ENCODE results near the gene ADH7.

Gene ADH7

GRCh38 chr4:99471896-99472295, 36.8 kb upstream of the ADH7 start:
- Histone ChIP-seq H3K4me1 (ENCODE audit: insufficient read depth, low read length, severe bottlenecking) (no peaks in the 10 kb centered on the region), H3K27me3 (ENCODE audit: insufficient read depth, low read length) (no peaks in the 10 kb centered on the region), H2AFZ (ENCODE audit: low read length) (no peak overlapping the region), H3K4me2 (ENCODE audit: low read length) (no peak overlapping the region), H3K9me2 (ENCODE audit: low read depth, low read length) (no peaks in the 10 kb centered on the region), H3K27ac (ENCODE audit: low read depth, low read length, poor library complexity, severe bottlenecking) (no peak overlapping the region), H3F3A (ENCODE audit: insufficient read depth, low read length) (no peaks in the 10 kb centered on the region), H3K4me3 (ENCODE audit: low read depth, low read length, poor library complexity, severe bottlenecking) (no peak overlapping the region), H3K9me3 (ENCODE audit: low read length) (no peaks in the 10 kb centered on the region), H3K36me3 (ENCODE audit: insufficient read depth, low read length) (no peaks in the 10 kb centered on the region), H3K79me2 (ENCODE audit: insufficient read depth, low read length) (no peaks in the 10 kb centered on the region), H4K20me1 (ENCODE audit: insufficient read depth, low read length) (no peaks in the 10 kb centered on the region), H3K9ac (ENCODE audit: low read length) (no peak overlapping the region)
- no peak for TF ChIP-seq CTCF (IDR thresholded peaks at IDR 0.05; ENCODE audit: low read length)
- no peak for TF ChIP-seq EZH2 (IDR thresholded peaks at IDR 0.05; ENCODE audit: borderline replicate concordance, low read length)

GRCh38 chr4:99471349-99471748, 36.2 kb upstream of the ADH7 start:
- H3K9ac ChIP-seq (ENCODE audit: low read length) = no peak overlapping the region
- TF ChIP-seq EZH2 (IDR thresholded peaks at IDR 0.05; ENCODE audit: borderline replicate concordance, low read length) = no peak
- TF ChIP-seq CTCF (IDR thresholded peaks at IDR 0.05; ENCODE audit: low read length) = no peak

DNA sequence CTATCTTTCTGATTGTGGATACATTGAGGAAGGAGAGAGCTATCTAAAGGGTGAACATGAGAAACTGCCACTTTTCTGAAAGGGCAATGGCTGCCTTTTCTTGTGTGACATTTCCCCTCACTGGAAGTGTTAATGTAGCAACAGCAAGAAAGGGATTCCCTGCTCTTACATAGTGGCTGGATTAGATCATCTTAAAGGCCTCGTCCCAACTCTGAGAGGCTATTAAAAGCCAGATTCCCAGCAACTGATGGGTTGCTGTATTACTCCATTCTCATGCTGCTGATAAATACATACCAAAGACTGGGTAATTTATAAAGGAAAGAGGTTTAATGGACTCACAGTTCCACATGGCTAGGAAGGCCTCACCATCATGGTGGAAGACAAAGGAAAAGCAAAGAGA, 33.7 kb upstream of the ADH7 start:
- Histone ChIP-seq H3K9ac (ENCODE audit: low read length) (no peak overlapping the region), H4K20me1 (ENCODE audit: insufficient read depth, low read length) (no peaks in the 10 kb centered on the region), H3K4me1 (ENCODE audit: insufficient read depth, low read length, severe bottlenecking) (no peaks in the 10 kb centered on the region), H2AFZ (ENCODE audit: low read length) (no peak overlapping the region), H3K9me3 (ENCODE audit: low read length) (no peaks in the 10 kb centered on the region), H3K27ac (ENCODE audit: low read depth, low read length, poor library complexity, severe bottlenecking) (no peak overlapping the region), H3F3A (ENCODE audit: insufficient read depth, low read length) (no peaks in the 10 kb centered on the region), H3K79me2 (ENCODE audit: insufficient read depth, low read length) (no peaks in the 10 kb centered on the region), H3K27me3 (ENCODE audit: insufficient read depth, low read length) (no peaks in the 10 kb centered on the region), H3K4me3 (ENCODE audit: low read depth, low read length, poor library complexity, severe bottlenecking) (no peak overlapping the region), H3K36me3 (ENCODE audit: insufficient read depth, low read length) (no peaks in the 10 kb centered on the region), H3K4me2 (ENCODE audit: low read length) (no peak overlapping the region), H3K9me2 (ENCODE audit: low read depth, low read length) (no peaks in the 10 kb centered on the region)
- TF ChIP-seq EZH2 (IDR thresholded peaks at IDR 0.05; ENCODE audit: borderline replicate concordance, low read length) = no peak
- no peak for TF ChIP-seq CTCF (IDR thresholded peaks at IDR 0.05; ENCODE audit: low read length)

More at GRCh38 chr4:99471349-99471748, 36.2 kb upstream of the ADH7 start:
- no peaks in the 10 kb centered on the region for H3K9me3 ChIP-seq (ENCODE audit: low read length)
- H3K4me2 ChIP-seq (ENCODE audit: low read length) = no peak overlapping the region
- no peaks in the 10 kb centered on the region for H3K9me2 ChIP-seq (ENCODE audit: low read depth, low read length)
- H3K36me3 ChIP-seq (ENCODE audit: insufficient read depth, low read length) = no peaks in the 10 kb centered on the region
- H2AFZ ChIP-seq (ENCODE audit: low read length) = no peak overlapping the region
- H3K27ac ChIP-seq (ENCODE audit: low read depth, low read length, poor library complexity, severe bottlenecking) = no peak overlapping the region
- H3K27me3 ChIP-seq (ENCODE audit: insufficient read depth, low read length) = no peaks in the 10 kb centered on the region
- no peaks in the 10 kb centered on the region for H3K4me1 ChIP-seq (ENCODE audit: insufficient read depth, low read length, severe bottlenecking)
- no peaks in the 10 kb centered on the region for H3F3A ChIP-seq (ENCODE audit: insufficient read depth, low read length)
- H4K20me1 ChIP-seq (ENCODE audit: insufficient read depth, low read length) = no peaks in the 10 kb centered on the region
- no peak overlapping the region for H3K4me3 ChIP-seq (ENCODE audit: low read depth, low read length, poor library complexity, severe bottlenecking)
- H3K79me2 ChIP-seq (ENCODE audit: insufficient read depth, low read length) = no peaks in the 10 kb centered on the region
